Measurements from ENCODE around the gene CTXN1.
"Not testable (repeated sequence)": the region's sequence is repeated elsewhere in the genome, so short reads cannot be mapped to it uniquely, and the experiment has no call there.

The CTXN1 gene

GRCh38 chr19:7924651-7925170, 1.2 kb downstream of the CTXN1 start:
- DNase-seq: no peak

GRCh38 chr19:7924241-7924640, 1.7 kb downstream of the CTXN1 start:
- DNase-seq: no peak

- no peak for DNase-seq
Measured at GRCh38 chr19:7923295-7924191, 2.4 kb downstream of the CTXN1 start.

- no peak for DNase-seq
Measured at GRCh38 chr19:7922836-7923195, 3.1 kb downstream of the CTXN1 start.

- DNase-seq: no peak
Measured at GRCh38 chr19:7921967-7922835, 3.7 kb downstream of the CTXN1 start.

GRCh38 chr19:7921302-7921966, 4.5 kb downstream of the CTXN1 start:
- peak; percentile 66 for DNase-seq

- DNase-seq: peak; percentile 98
Measured at GRCh38 chr19:7920519-7921301, 5.2 kb downstream of the CTXN1 start.

GRCh38 chr19:7919610-7920518, 6.1 kb downstream of the CTXN1 start, which contains the start of gene SNAPC2:
Gene SNAPC2, plus strand, starts transcription at chr19:7920338. Its CDS starts 29 bp downstream, at chr19:7920367.
- DNase-seq: peak; percentile 95

- no peak for DNase-seq
Measured at GRCh38 chr19:7918615-7919421, 7.1 kb downstream of the CTXN1 start.

GRCh38 chr19:7918062-7918614, 7.8 kb downstream of the CTXN1 start:
- not testable (repeated sequence) for DNase-seq

GRCh38 chr19:7917267-7918061, 8.5 kb downstream of the CTXN1 start:
- peak; percentile 70 for DNase-seq

GRCh38 chr19:7916955-7917266, 9.0 kb downstream of the CTXN1 start:
- no peak for DNase-seq

GRCh38 chr19:7916103-7916954, 9.6 kb downstream of the CTXN1 start:
- DNase-seq: no peak

- DNase-seq: no peak
Measured at GRCh38 chr19:7915250-7916102, 10.5 kb downstream of the CTXN1 start.

GRCh38 chr19:7914598-7915045, 11.3 kb downstream of the CTXN1 start, which contains the start of gene TGFBR3L:
Gene TGFBR3L, plus strand, starts transcription at chr19:7914830.
- DNase-seq: peak; percentile 20

- no peak for DNase-seq
Measured at GRCh38 chr19:7914099-7914498, 11.8 kb downstream of the CTXN1 start.

- no peak for DNase-seq
Measured at GRCh38 chr19:7913652-7914051, 12.3 kb downstream of the CTXN1 start.

Data from NCI-H82 (cell line).